HepG2 (cell line): Measurements from ENCODE around the gene IL17F. TPM values are rescaled to one million over a fixed set of nuclear protein-coding genes. Genes with fewer than 3 reads are reported as not detected.

Source experiments
- AFF4 ChIP-seq: sonication (generic); formaldehyde crosslinking; IDR thresholded peaks from 2 replicates; pipeline ENCODE4 v1.4.0; 2020; ENCODE audit warnings: missing genetic modification reagents
- DMAP1 ChIP-seq: IDR thresholded peaks from 2 replicates; pipeline ENCODE4 v1.6.1; 2016
- PAX8 ChIP-seq: sonication (generic); formaldehyde crosslinking; IDR thresholded peaks from 2 replicates; pipeline ENCODE4 v1.8.0; 2022; ENCODE audit warnings: mild to moderate bottlenecking, missing genetic modification reagents, borderline replicate concordance
- polyA plus RNA-seq, 8 experiments: library from polyadenylated mRNA; depleted of rRNA in 3 of 8; stranded (reverse) in 7 of 8; unstranded in 1 of 8; fragments of >200 nt; fragmentation: Illumina TruSeq in 4 of 8; extraction: Trizol in 4 of 8; gene quantifications; 2 replicates each; pipeline versions ENCODE4 v1.2.1 to v1.2.3, GENCODE V29; 2011 to 2016; ENCODE audit warnings: low read depth in 4 of 8, missing spikeins in 1 of 8, mixed read lengths in 1 of 8; ENCODE audit not compliant: insufficient read depth in 1 of 8
- total RNA-seq, 5 experiments: library from RNA; depleted of rRNA; stranded (reverse); fragments of >200 nt; fragmentation: Illumina TruSeq; extraction: Trizol; gene quantifications; 2 replicates each; pipeline ENCODE4 v1.2.3, GENCODE V29; 2016; ENCODE audit warnings: low read depth in 1 of 5
- TF ChIP-seq, protein P1 (sequence below): sonication (generic); formaldehyde crosslinking; IDR thresholded peaks from 2 replicates; pipeline ENCODE4 v1.4.0; 2020; ENCODE audit warnings: missing genetic modification reagents, borderline replicate concordance
- TF ChIP-seq, protein P2 (sequence below): sonication (generic); formaldehyde crosslinking; IDR thresholded peaks from 2 replicates; pipeline ENCODE4 v1.4.0; 2020; ENCODE audit warnings: low read depth, missing genetic modification reagents

Gene IL17F
- total and polyA plus RNA-seq, 2 of the 13 experiments (the other 11 are each of a cell fraction or from before 2014, with no cell fraction given), result not detected

- TF ChIP-seq PAX8 (no peak), DMAP1 (CRISPR knock-in tag) (no peak), AFF4 (CRISPR knock-in tag) (no peak)
- TF ChIP-seq, protein P1, sequence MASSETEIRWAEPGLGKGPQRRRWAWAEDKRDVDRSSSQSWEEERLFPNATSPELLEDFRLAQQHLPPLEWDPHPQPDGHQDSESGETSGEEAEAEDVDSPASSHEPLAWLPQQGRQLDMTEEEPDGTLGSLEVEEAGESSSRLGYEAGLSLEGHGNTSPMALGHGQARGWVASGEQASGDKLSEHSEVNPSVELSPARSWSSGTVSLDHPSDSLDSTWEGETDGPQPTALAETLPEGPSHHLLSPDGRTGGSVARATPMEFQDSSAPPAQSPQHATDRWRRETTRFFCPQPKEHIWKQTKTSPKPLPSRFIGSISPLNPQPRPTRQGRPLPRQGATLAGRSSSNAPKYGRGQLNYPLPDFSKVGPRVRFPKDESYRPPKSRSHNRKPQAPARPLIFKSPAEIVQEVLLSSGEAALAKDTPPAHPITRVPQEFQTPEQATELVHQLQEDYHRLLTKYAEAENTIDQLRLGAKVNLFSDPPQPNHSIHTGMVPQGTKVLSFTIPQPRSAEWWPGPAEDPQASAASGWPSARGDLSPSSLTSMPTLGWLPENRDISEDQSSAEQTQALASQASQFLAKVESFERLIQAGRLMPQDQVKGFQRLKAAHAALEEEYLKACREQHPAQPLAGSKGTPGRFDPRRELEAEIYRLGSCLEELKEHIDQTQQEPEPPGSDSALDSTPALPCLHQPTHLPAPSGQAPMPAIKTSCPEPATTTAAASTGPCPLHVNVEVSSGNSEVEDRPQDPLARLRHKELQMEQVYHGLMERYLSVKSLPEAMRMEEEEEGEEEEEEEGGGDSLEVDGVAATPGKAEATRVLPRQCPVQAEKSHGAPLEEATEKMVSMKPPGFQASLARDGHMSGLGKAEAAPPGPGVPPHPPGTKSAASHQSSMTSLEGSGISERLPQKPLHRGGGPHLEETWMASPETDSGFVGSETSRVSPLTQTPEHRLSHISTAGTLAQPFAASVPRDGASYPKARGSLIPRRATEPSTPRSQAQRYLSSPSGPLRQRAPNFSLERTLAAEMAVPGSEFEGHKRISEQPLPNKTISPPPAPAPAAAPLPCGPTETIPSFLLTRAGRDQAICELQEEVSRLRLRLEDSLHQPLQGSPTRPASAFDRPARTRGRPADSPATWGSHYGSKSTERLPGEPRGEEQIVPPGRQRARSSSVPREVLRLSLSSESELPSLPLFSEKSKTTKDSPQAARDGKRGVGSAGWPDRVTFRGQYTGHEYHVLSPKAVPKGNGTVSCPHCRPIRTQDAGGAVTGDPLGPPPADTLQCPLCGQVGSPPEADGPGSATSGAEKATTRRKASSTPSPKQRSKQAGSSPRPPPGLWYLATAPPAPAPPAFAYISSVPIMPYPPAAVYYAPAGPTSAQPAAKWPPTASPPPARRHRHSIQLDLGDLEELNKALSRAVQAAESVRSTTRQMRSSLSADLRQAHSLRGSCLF, result no peak
- TF ChIP-seq, protein P2, sequence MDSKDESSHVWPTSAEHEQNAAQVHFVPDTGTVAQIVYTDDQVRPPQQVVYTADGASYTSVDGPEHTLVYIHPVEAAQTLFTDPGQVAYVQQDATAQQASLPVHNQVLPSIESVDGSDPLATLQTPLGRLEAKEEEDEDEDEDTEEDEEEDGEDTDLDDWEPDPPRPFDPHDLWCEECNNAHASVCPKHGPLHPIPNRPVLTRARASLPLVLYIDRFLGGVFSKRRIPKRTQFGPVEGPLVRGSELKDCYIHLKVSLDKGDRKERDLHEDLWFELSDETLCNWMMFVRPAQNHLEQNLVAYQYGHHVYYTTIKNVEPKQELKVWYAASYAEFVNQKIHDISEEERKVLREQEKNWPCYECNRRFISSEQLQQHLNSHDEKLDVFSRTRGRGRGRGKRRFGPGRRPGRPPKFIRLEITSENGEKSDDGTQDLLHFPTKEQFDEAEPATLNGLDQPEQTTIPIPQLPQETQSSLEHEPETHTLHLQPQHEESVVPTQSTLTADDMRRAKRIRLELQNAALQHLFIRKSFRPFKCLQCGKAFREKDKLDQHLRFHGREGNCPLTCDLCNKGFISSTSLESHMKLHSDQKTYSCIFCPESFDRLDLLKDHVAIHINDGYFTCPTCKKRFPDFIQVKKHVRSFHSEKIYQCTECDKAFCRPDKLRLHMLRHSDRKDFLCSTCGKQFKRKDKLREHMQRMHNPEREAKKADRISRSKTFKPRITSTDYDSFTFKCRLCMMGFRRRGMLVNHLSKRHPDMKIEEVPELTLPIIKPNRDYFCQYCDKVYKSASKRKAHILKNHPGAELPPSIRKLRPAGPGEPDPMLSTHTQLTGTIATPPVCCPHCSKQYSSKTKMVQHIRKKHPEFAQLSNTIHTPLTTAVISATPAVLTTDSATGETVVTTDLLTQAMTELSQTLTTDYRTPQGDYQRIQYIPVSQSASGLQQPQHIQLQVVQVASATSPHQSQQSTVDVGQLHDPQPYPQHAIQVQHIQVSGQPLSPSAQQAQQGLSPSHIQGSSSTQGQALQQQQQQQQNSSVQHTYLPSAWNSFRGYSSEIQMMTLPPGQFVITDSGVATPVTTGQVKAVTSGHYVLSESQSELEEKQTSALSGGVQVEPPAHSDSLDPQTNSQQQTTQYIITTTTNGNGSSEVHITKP (CRISPR knock-in tag), result peak; percentile 75; the same call in 1 of the 2 replicates
Measured at GRCh38 chr6:52245425-52245824, 1.1 kb upstream of the IL17F start (continued).
